ENCODE results near the gene PLEKHA6. TPM values are rescaled to one million over a fixed set of nuclear protein-coding genes. Genes with fewer than 3 reads are reported as not detected.

The PLEKHA6 gene
- polyA plus RNA-seq, 3 donors, result 0.08 TPM; not detected in 1

DNA sequence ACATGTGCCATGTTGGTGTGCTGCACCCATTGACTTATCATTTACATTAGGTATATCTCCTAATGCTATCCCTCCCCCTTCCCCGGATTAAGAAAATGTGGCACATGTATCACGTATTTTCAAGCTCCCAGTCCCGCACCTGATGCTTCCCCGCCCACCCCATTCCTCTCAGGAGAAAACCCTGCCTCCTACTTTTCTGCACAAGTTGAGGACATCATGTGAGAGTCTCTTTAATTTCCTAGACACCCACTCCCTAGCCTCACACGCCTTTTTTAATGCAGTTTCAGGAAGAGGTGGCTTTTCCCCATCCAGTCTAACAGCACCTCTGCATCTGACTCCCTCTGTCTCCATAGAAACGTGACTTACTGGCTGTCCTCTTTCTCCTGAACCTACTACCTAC is 87.8 kb downstream of the PLEKHA6 start:
- Histone ChIP-seq H3K4me2 (replicated peaks; ENCODE audit: extremely low read depth, low read length, poor library complexity, severe bottlenecking) (peak overlapping the region; percentile 50), H2AFZ (ENCODE audit: insufficient read depth, low read depth, low read length, poor library complexity, severe bottlenecking) (no peak overlapping the region), H3K36me3 (replicated peaks in 1 of 2; ENCODE audit: control insufficient read depth in 1 of 2, insufficient read depth in 2 of 2, low read length in 2 of 2) (no peaks in the 10 kb centered on the region), H3K27me3 (ENCODE audit: control insufficient read depth in 2 of 2, insufficient read depth in 2 of 2, low read length in 2 of 2) (no peaks in the 10 kb centered on the region), H3K79me2 (ENCODE audit: insufficient read depth, low read length) (no peaks in the 10 kb centered on the region), H3K9ac (ENCODE audit: insufficient read depth, low read length, poor library complexity, severe bottlenecking) (no peak overlapping the region), H3K27ac (ENCODE audit: low read depth in 1 of 2, low read length in 2 of 2) (no peak overlapping the region), H3K4me1 (ENCODE audit: control insufficient read depth in 1 of 2, insufficient read depth in 2 of 2, low read length in 2 of 2) (peaks cover 26 to 32% of the 10 kb centered on the region in 2 donors), H3K9me3 (replicated peaks in 1 of 2; ENCODE audit: control insufficient read depth in 1 of 2, insufficient read depth in 1 of 2, low read length in 2 of 2) (no peaks in the 10 kb centered on the region), H3K4me3 (replicated peaks in 1 of 3; ENCODE audit: low read depth in 2 of 3, low read length in 3 of 3) (peak overlapping the region in 1 of 3 experiments; percentile 35), H4K20me1 (ENCODE audit: insufficient read depth, low read length) (no peaks in the 10 kb centered on the region)
- WGBS (ENCODE audit: insufficient coverage), result 63% methylated on average over 6 of the region's 6 CpGs
- Mint-ChIP-seq H3K36me3 (peaks cover 0 to 4% of the 10 kb centered on the region in 2 donors), H3K9me3 (no peaks in the 10 kb centered on the region), H3K27ac (no peak overlapping the region), H3K27me3 (ENCODE audit: low read depth in 3 of 3) (peaks cover 0 to 2% (median 2%) of the 10 kb centered on the region in 3 donors), H3K4me3 (no peak overlapping the region), H3K4me1 (peaks cover 16% of the 10 kb centered on the region)
- intact Hi-C loops (cut with micrococcal nuclease), result no loop called here
- DNase-seq, result no peak
- TF ChIP-seq, protein P1, sequence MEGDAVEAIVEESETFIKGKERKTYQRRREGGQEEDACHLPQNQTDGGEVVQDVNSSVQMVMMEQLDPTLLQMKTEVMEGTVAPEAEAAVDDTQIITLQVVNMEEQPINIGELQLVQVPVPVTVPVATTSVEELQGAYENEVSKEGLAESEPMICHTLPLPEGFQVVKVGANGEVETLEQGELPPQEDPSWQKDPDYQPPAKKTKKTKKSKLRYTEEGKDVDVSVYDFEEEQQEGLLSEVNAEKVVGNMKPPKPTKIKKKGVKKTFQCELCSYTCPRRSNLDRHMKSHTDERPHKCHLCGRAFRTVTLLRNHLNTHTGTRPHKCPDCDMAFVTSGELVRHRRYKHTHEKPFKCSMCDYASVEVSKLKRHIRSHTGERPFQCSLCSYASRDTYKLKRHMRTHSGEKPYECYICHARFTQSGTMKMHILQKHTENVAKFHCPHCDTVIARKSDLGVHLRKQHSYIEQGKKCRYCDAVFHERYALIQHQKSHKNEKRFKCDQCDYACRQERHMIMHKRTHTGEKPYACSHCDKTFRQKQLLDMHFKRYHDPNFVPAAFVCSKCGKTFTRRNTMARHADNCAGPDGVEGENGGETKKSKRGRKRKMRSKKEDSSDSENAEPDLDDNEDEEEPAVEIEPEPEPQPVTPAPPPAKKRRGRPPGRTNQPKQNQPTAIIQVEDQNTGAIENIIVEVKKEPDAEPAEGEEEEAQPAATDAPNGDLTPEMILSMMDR (IDR thresholded peaks at IDR 0.05), result no peak

DNA sequence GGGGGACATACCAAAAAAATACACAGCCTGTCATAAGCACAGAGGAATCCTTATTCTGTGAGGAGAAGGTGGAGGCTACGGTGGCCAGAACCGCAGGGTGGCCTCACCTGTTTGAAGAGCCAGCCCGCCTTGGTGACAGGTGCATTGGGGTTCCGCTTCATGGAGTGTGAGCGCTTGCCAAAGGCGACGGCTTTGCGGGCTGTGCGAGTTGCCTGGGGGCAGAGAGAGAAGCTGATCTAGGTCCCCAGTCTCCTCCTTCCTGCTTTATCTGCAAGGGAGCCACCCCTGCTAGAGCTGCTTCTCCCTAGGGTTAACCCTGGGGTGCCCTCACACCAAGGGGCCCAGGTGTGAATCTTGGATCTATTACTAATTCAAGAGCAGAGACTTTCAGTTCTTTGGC is 91.6 kb downstream of the PLEKHA6 start:
- Mint-ChIP-seq H3K27ac (no peak overlapping the region), H3K9me3 (no peaks in the 10 kb centered on the region), H3K27me3 (ENCODE audit: low read depth in 3 of 3) (no peaks in the 10 kb centered on the region), H3K36me3 (peaks cover 0 to 4% of the 10 kb centered on the region in 2 donors), H3K4me3 (no peak overlapping the region), H3K4me1 (no peaks in the 10 kb centered on the region)
- Histone ChIP-seq H2AFZ (ENCODE audit: insufficient read depth, low read depth, low read length, poor library complexity, severe bottlenecking) (no peak overlapping the region), H4K20me1 (ENCODE audit: insufficient read depth, low read length) (no peaks in the 10 kb centered on the region), H3K27me3 (ENCODE audit: control insufficient read depth in 2 of 2, insufficient read depth in 2 of 2, low read length in 2 of 2) (no peaks in the 10 kb centered on the region), H3K4me3 (replicated peaks in 1 of 3; ENCODE audit: low read depth in 2 of 3, low read length in 3 of 3) (no peak overlapping the region), H3K4me2 (replicated peaks; ENCODE audit: extremely low read depth, low read length, poor library complexity, severe bottlenecking) (no peak overlapping the region), H3K79me2 (ENCODE audit: insufficient read depth, low read length) (no peaks in the 10 kb centered on the region), H3K9ac (ENCODE audit: insufficient read depth, low read length, poor library complexity, severe bottlenecking) (no peak overlapping the region), H3K4me1 (ENCODE audit: control insufficient read depth in 1 of 2, insufficient read depth in 2 of 2, low read length in 2 of 2) (peaks cover 21 to 26% of the 10 kb centered on the region in 2 donors), H3K27ac (ENCODE audit: low read depth in 1 of 2, low read length in 2 of 2) (no peak overlapping the region), H3K36me3 (replicated peaks in 1 of 2; ENCODE audit: control insufficient read depth in 1 of 2, insufficient read depth in 2 of 2, low read length in 2 of 2) (no peaks in the 10 kb centered on the region), H3K9me3 (replicated peaks in 1 of 2; ENCODE audit: control insufficient read depth in 1 of 2, insufficient read depth in 1 of 2, low read length in 2 of 2) (no peaks in the 10 kb centered on the region)
- TF ChIP-seq, protein P1 (IDR thresholded peaks at IDR 0.05), result no peak
- intact Hi-C loops (cut with micrococcal nuclease), result loop anchor here in 1 of 2 donors (10.0 kb wide), 1 partner anchor 97 kb away; no protein-coding TSS in a partner anchor
- WGBS (ENCODE audit: insufficient coverage), result 92% methylated on average over 7 of the region's 9 CpGs
- DNase-seq, result no peak

All from CD14-positive monocyte (primary cell).